Parathyroid adenoma (tissue), 2 donors: ENCODE measurements around the gene FAAP100.

Experiments used
- H2AFZ ChIP-seq: fragments of 300-600 bp; sonication (generic); one replicate; pipeline ENCODE4 v1.7.0; 2017; ENCODE audit warnings: antibody characterized with exemption, mild to moderate bottlenecking
- H3K27ac ChIP-seq: fragments of 300-600 bp; sonication (generic); one replicate; pipeline ENCODE4 v1.7.0; 2017
- H3K27me3 ChIP-seq: fragments of 300-600 bp; sonication (generic); one replicate; pipeline ENCODE4 v1.7.0; 2017; ENCODE audit warnings: low read length; ENCODE audit not compliant: control insufficient read depth, insufficient read depth
- H3K36me3 ChIP-seq: fragments of 300-600 bp; sonication (generic); one replicate; pipeline ENCODE4 v1.7.0; 2017; ENCODE audit warnings: low read length; ENCODE audit not compliant: control insufficient read depth, insufficient read depth
- H3K4me1 ChIP-seq: fragments of 300-600 bp; sonication (generic); one replicate; pipeline ENCODE4 v1.7.0; 2017; ENCODE audit warnings: control low read depth
- H3K4me2 ChIP-seq: fragments of 300-600 bp; sonication (generic); one replicate; pipeline ENCODE4 v1.7.0; 2017; ENCODE audit warnings: low read length
- H3K4me3 ChIP-seq: fragments of 300-600 bp; sonication (generic); one replicate; pipeline ENCODE4 v1.7.0; 2017; ENCODE audit warnings: low read depth, low read length
- H3K79me2 ChIP-seq: fragments of 300-600 bp; sonication (generic); one replicate; pipeline ENCODE4 v1.7.0; 2017; ENCODE audit warnings: control low read depth
- H3K9ac ChIP-seq: fragments of 300-600 bp; sonication (generic); one replicate; pipeline ENCODE4 v1.7.0; 2017; ENCODE audit warnings: mild to moderate bottlenecking
- H3K9me3 ChIP-seq: fragments of 300-600 bp; sonication (generic); one replicate; pipeline ENCODE4 v1.7.0; 2017; ENCODE audit warnings: low read length; ENCODE audit not compliant: control insufficient read depth
- CTCF ChIP-seq: fragments of 300-600 bp; sonication (generic); IDR thresholded peaks from one replicate; pipeline ENCODE4 v1.7.0; 2017; ENCODE audit warnings: antibody characterized with exemption, mild to moderate bottlenecking
- donor health status: primary hyperparathyroidism.

Gene FAAP100

GRCh38 chr17:81524865-81525159 lies 27.3 kb downstream of the FAAP100 start:
- H3K9ac ChIP-seq: no peak overlapping the region
- no peak for TF ChIP-seq CTCF
- H3K4me3 ChIP-seq: no peak overlapping the region
- no peaks in the 10 kb centered on the region for H3K9me3 ChIP-seq
- H3K79me2 ChIP-seq: peaks cover 3% of the 10 kb centered on the region
- no peak overlapping the region for H3K4me2 ChIP-seq
- H3K27ac ChIP-seq: no peak overlapping the region
- H3K4me1 ChIP-seq: peaks cover 11% of the 10 kb centered on the region
- H3K27me3 ChIP-seq: no peaks in the 10 kb centered on the region
- no peak overlapping the region for H2AFZ ChIP-seq
- H3K36me3 ChIP-seq: no peaks in the 10 kb centered on the region

GRCh38 chr17:81524039-81524864 lies 27.9 kb downstream of the FAAP100 start:
- peaks cover 3% of the 10 kb centered on the region for H3K79me2 ChIP-seq
- H3K36me3 ChIP-seq: no peaks in the 10 kb centered on the region
- TF ChIP-seq CTCF: no peak

GRCh38 chr17:81523402-81524038 lies 28.6 kb downstream of the FAAP100 start:
- H2AFZ ChIP-seq: no peak overlapping the region
- no peak for TF ChIP-seq CTCF
- no peak overlapping the region for H3K4me2 ChIP-seq
- H3K9ac ChIP-seq: no peak overlapping the region
- no peaks in the 10 kb centered on the region for H3K9me3 ChIP-seq
- H3K36me3 ChIP-seq: no peaks in the 10 kb centered on the region
- no peaks in the 10 kb centered on the region for H3K27me3 ChIP-seq
- no peak overlapping the region for H3K4me3 ChIP-seq
- peaks cover 3% of the 10 kb centered on the region for H3K79me2 ChIP-seq
- peaks cover 11% of the 10 kb centered on the region for H3K4me1 ChIP-seq
- no peak overlapping the region for H3K27ac ChIP-seq

More at GRCh38 chr17:81524039-81524864, 27.9 kb downstream of the FAAP100 start:
- Histone ChIP-seq H3K4me3 (no peak overlapping the region), H3K27ac (no peak overlapping the region), H3K4me1 (peaks cover 11% of the 10 kb centered on the region), H3K9ac (no peak overlapping the region), H3K9me3 (no peaks in the 10 kb centered on the region), H2AFZ (no peak overlapping the region), H3K27me3 (no peaks in the 10 kb centered on the region), H3K4me2 (no peak overlapping the region)

- Histone ChIP-seq H3K79me2 (peaks cover 3% of the 10 kb centered on the region), H3K4me1 (peaks cover 11% of the 10 kb centered on the region), H2AFZ (no peak overlapping the region), H3K27ac (no peak overlapping the region), H3K4me3 (no peak overlapping the region), H3K4me2 (no peak overlapping the region), H3K9ac (no peak overlapping the region), H3K9me3 (no peaks in the 10 kb centered on the region), H3K36me3 (no peaks in the 10 kb centered on the region), H3K27me3 (no peaks in the 10 kb centered on the region)
- no peak for TF ChIP-seq CTCF
Measured at GRCh38 chr17:81522491-81523401, 29.4 kb downstream of the FAAP100 start.
